ENCODE data around the gene DOK5. TPM values are rescaled to one million over a fixed set of nuclear protein-coding genes. Genes with fewer than 3 reads are reported as not detected.

The DOK5 gene
- total RNA-seq, 4 donors from 2014 or later = 1.4 to 9.8 TPM; not detected in 2

- intact Hi-C loops (cut with DNase I; ENCODE audit: low total_unique reads) = no loop called here
- no peak overlapping the region for H3K4me3 ChIP-seq
- no peak for TF ChIP-seq POLR2A (IDR thresholded peaks at IDR 0.05)
- no peak for TF ChIP-seq CTCF (IDR thresholded peaks at IDR 0.05)
- H3K9me3 ChIP-seq = no peaks in the 10 kb centered on the region
- DNase-seq = no peak
- H3K27ac ChIP-seq = no peak overlapping the region
- H3K36me3 ChIP-seq = no peaks in the 10 kb centered on the region
- no peaks in the 10 kb centered on the region for H3K4me1 ChIP-seq
- no peaks in the 10 kb centered on the region for H3K27me3 ChIP-seq
These were observed 70.4 kb downstream of the DOK5 start for GRCh38 chr20:54545676-54546358.

GRCh38 chr20:54548849-54549248 lies 73.5 kb downstream of the DOK5 start:
- Histone ChIP-seq H3K27ac (no peak overlapping the region), H3K9me3 (no peaks in the 10 kb centered on the region), H3K36me3 (no peaks in the 10 kb centered on the region), H3K27me3 (no peaks in the 10 kb centered on the region), H3K4me1 (no peaks in the 10 kb centered on the region), H3K4me3 (no peak overlapping the region)
- TF ChIP-seq CTCF (IDR thresholded peaks at IDR 0.05) = no peak
- no peak for TF ChIP-seq POLR2A (IDR thresholded peaks at IDR 0.05)
- no peak for DNase-seq
- intact Hi-C loops (cut with DNase I; ENCODE audit: low total_unique reads) = no loop called here

- no peak for DNase-seq
- Histone ChIP-seq H3K27ac (no peak overlapping the region), H3K36me3 (no peaks in the 10 kb centered on the region), H3K4me1 (no peaks in the 10 kb centered on the region), H3K4me3 (no peak overlapping the region), H3K9me3 (no peaks in the 10 kb centered on the region), H3K27me3 (no peaks in the 10 kb centered on the region)
- TF ChIP-seq CTCF (IDR thresholded peaks at IDR 0.05) (no peak), POLR2A (IDR thresholded peaks at IDR 0.05) (no peak)
- intact Hi-C loops (cut with DNase I; ENCODE audit: low total_unique reads) = no loop called here
These were observed 74.4 kb downstream of the DOK5 start for GRCh38 chr20:54549658-54550326.

- H3K9me3 ChIP-seq = no peaks in the 10 kb centered on the region
- H3K36me3 ChIP-seq = no peaks in the 10 kb centered on the region
- no peaks in the 10 kb centered on the region for H3K27me3 ChIP-seq
- H3K4me3 ChIP-seq = no peak overlapping the region
- TF ChIP-seq POLR2A (IDR thresholded peaks at IDR 0.05) = no peak
- H3K27ac ChIP-seq = no peak overlapping the region
- intact Hi-C loops (cut with DNase I; ENCODE audit: low total_unique reads) = no loop called here
- no peak for DNase-seq
- H3K4me1 ChIP-seq = no peaks in the 10 kb centered on the region
These were observed 75.5 kb downstream of the DOK5 start for GRCh38 chr20:54550776-54551396.

- Histone ChIP-seq H3K36me3 (no peaks in the 10 kb centered on the region), H3K27ac (no peak overlapping the region), H3K4me1 (no peaks in the 10 kb centered on the region), H3K27me3 (no peaks in the 10 kb centered on the region), H3K4me3 (no peak overlapping the region), H3K9me3 (no peaks in the 10 kb centered on the region)
- TF ChIP-seq CTCF (IDR thresholded peaks at IDR 0.05) (no peak), POLR2A (IDR thresholded peaks at IDR 0.05) (no peak)
- no peak for DNase-seq
- intact Hi-C loops (cut with DNase I; ENCODE audit: low total_unique reads) = no loop called here
These were observed 78.6 kb downstream of the DOK5 start for GRCh38 chr20:54554006-54554405.

Data from uterus (tissue), 4 donors.